Mucosa of descending colon (tissue), 3 donors: ENCODE data around the gene CSGALNACT2. TPM values are rescaled to one million over a fixed set of nuclear protein-coding genes. Genes with fewer than 3 reads are reported as not detected.

Experiments used
- ATAC-seq: fragments of 200-7000 bp; cut with Tn5 transposase; one replicate; pipeline ENCODE4 v1.9.1; 2020; ENCODE audit warnings: mild to moderate bottlenecking, moderate library complexity
- DNase-seq, 3 donors: peaks; one replicate each; pipeline ENCODE4 v3.0.0-alpha.2; 2020
- H3K36me3 ChIP-seq: fragments of 200-600 bp; one replicate; pipeline ENCODE4 v1.8.0; 2021; ENCODE audit warnings: low read depth, mild to moderate bottlenecking
- H3K4me1 ChIP-seq: fragments of 200-600 bp; one replicate; pipeline ENCODE4 v1.8.0; 2021; ENCODE audit warnings: low read depth, mild to moderate bottlenecking
- H3K4me3 ChIP-seq: fragments of 200-600 bp; one replicate; pipeline ENCODE4 v1.8.0; 2021; ENCODE audit warnings: mild to moderate bottlenecking
- H3K9me3 ChIP-seq: fragments of 200-600 bp; one replicate; pipeline ENCODE4 v1.8.0; 2021; ENCODE audit warnings: mild to moderate bottlenecking
- CTCF ChIP-seq: fragments of 200-600 bp; IDR thresholded peaks from one replicate; pipeline ENCODE4 v1.8.0; 2022; ENCODE audit warnings: antibody characterized with exemption, mild to moderate bottlenecking
- intact Hi-C, 2 donors: fragments of 100-400 bp; cut with DNase I in 1 of 2; cut with micrococcal nuclease in 1 of 2; formaldehyde crosslinking; loops; one replicate each; pipeline versions ENCODE4 v1.11.0 to v1.11.1; 2022; cut with DNase I, micrococcal nuclease
- long read RNA-seq, 2 donors: library from polyadenylated mRNA; unstranded; transcript quantifications; one replicate each; pipeline ENCODE4 v2.0.0, GENCODE V29; 2019 to 2021
- total RNA-seq, 3 donors: library from RNA; stranded (reverse); fragmentation: NEBNext Ultra II Directional in 2 of 3; extraction: Animal tissue kit (Norgen Biotek cat#: 25700) in 2 of 3; gene quantifications; one replicate each; pipeline versions ENCODE4 v1.2.1 to v1.2.4, GENCODE V29; 2021 to 2023
- donor health status: DM: no; HTN: no; CAD: no; lungs with moderate emphysema.
- donor health status: DM: no; HTN: no; CAD: no.
- donor health status: DM: no; HTN: yes; CAD: no.

Gene CSGALNACT2
- total RNA-seq = 10 to 100 TPM in 1 of 3 donors, 1 to 10 TPM in 2; 3.9 to 20.1 (median 7.4) TPM
- long read RNA-seq, donor 1, transcript CSGALNACT2-201 (8 exons, 3,730 nt) = major isoform, 16 of 22 reads
- long read RNA-seq, donor 1, partial matches to known transcripts = 0 of 22 reads
- long read RNA-seq, donor 1, other reads (novel, unspliced or antisense) = 6 of 22 reads
- long read RNA-seq, donor 2, partial matches to known transcripts = 1 of 1 reads
- long read RNA-seq, donor 2, other reads (novel, unspliced or antisense) = 0 of 1 reads

- no peaks in the 10 kb centered on the region for H3K9me3 ChIP-seq
- peak within 1 kb of the TSS; percentile 62 for H3K4me3 ChIP-seq
- H3K36me3 ChIP-seq = no peaks in the 10 kb centered on the region
- no peak for TF ChIP-seq CTCF
- ATAC-seq (peak; percentile 97), DNase-seq (peak; percentile 91 to 92 (median 92))
- peaks cover 13% of the 10 kb centered on the region for H3K4me1 ChIP-seq
- intact Hi-C loops = no loop called here
Measured at GRCh38 chr10:43138021-43138756, at the start of gene CSGALNACT2. Gene CSGALNACT2, plus strand, starts transcription at chr10:43138445. Its CDS starts 16,705 bp downstream, at chr10:43155150.

GRCh38 chr10:43089519-43089918, 48.7 kb upstream of the CSGALNACT2 start:
- TF ChIP-seq CTCF = no peak
- no peak for DNase-seq
- H3K4me1 ChIP-seq = no peaks in the 10 kb centered on the region
- H3K9me3 ChIP-seq = no peaks in the 10 kb centered on the region
- intact Hi-C loops = no loop called here
- H3K4me3 ChIP-seq = no peak overlapping the region
- ATAC-seq = no peak
- H3K36me3 ChIP-seq = no peaks in the 10 kb centered on the region

- DNase-seq = peak in 1 of 3 donors; percentile 17
- intact Hi-C loops = no loop called here
Measured at GRCh38 chr10:43090188-43090587, 48.1 kb upstream of the CSGALNACT2 start.

GRCh38 chr10:43090664-43091063, 47.6 kb upstream of the CSGALNACT2 start:
- Histone ChIP-seq H3K4me3 (no peak overlapping the region), H3K36me3 (no peaks in the 10 kb centered on the region), H3K4me1 (no peaks in the 10 kb centered on the region), H3K9me3 (no peaks in the 10 kb centered on the region)
- TF ChIP-seq CTCF = no peak
- DNase-seq (no peak), ATAC-seq (no peak)
- intact Hi-C loops = no loop called here

More at GRCh38 chr10:43090188-43090587, 48.1 kb upstream of the CSGALNACT2 start:
- H3K9me3 ChIP-seq = no peaks in the 10 kb centered on the region
- H3K4me1 ChIP-seq = no peaks in the 10 kb centered on the region
- no peaks in the 10 kb centered on the region for H3K36me3 ChIP-seq
- no peak overlapping the region for H3K4me3 ChIP-seq
- peak; percentile 46 for ATAC-seq
- TF ChIP-seq CTCF = no peak

- no peak for DNase-seq
- Histone ChIP-seq H3K4me1 (no peaks in the 10 kb centered on the region), H3K4me3 (no peak overlapping the region), H3K36me3 (no peaks in the 10 kb centered on the region), H3K9me3 (no peaks in the 10 kb centered on the region)
- ATAC-seq = no peak
- intact Hi-C loops = no loop called here
- TF ChIP-seq CTCF = no peak
Measured at GRCh38 chr10:43091846-43092245, 46.4 kb upstream of the CSGALNACT2 start.
